ENCODE results near the gene MYLK.

Gene MYLK

GRCh38 chr3:123642182-123642956 lies 241.8 kb downstream of the MYLK start:
- peak; percentile 78 for DNase-seq (ENCODE audit: low spot score)

DNA sequence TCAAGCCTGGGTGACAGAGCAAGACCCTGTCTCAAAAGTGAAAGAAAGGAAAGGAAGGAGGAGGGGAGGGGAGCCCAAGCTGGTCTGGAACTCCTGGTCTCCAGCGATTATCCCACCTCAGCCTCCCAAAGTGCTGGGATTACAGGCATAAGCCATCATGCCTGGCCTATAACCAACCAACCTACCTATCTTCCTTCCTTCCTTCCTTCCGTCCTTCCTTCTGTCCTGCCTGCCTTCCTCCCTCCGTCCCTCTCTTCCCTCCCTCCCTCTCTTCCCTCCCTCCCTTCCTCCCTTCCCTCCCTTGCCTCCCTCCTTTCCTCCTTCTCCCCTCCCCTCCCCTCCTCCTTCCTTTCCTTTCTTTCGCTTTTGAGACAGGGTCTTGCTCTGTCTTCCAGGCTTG lies 242.6 kb downstream of the MYLK start:
- DNase-seq (ENCODE audit: low spot score) = no peak

DNA sequence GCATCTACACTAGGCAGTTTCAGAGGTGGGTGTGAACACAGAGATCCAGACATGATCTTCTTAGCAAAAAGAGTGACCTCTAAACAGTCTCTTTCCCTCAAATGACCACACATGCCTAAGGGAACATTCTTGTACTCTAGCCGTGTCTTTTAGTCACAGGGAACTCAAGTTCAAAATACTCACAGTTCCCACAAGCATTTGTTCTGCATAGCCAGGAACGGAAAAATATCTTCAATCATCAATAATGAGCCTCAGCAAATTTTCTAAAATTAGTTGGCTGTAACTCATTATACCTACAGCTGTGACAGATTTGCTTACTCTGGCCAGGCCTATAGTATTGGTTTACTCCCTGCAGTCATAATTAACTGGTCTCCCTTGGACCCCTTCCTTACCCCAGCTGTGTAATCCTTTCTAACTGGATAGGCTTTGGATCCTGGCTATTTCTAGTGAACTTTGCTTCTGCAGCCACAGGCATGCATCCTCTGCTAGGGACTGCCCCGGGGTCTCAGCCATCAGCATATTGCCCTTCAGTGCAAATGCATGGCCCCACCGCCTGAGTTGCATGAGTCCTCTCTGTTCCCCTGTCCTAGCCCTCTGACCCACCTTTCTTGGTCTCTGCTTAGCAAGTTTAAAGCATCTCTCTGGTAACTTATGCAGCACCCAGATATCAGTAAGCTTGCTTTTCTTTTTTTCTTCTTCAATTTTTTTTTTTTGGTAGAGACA lies 243.2 kb downstream of the MYLK start:
- no peak for DNase-seq (ENCODE audit: low spot score)

DNA sequence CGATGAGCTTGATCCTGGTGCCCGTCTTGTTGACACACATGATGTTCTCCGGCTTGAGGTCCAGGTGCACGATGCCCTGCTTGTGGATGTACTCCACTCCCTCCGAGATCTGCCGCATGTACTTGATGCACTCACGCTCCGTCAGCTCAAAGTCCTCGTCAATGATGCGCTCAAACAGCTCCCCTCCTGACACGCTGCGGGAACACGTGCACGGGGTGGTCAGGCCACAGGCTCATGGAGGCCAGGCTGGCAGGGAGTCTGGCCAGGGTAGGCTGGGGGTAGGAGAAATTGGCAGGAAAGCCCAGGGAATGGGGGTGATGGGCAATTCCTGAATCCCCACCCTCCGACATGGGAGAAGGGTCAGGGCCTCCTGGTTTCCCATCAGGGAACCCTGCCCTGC lies 243.8 kb downstream of the MYLK start:
- no peak for DNase-seq (ENCODE audit: low spot score)

DNA sequence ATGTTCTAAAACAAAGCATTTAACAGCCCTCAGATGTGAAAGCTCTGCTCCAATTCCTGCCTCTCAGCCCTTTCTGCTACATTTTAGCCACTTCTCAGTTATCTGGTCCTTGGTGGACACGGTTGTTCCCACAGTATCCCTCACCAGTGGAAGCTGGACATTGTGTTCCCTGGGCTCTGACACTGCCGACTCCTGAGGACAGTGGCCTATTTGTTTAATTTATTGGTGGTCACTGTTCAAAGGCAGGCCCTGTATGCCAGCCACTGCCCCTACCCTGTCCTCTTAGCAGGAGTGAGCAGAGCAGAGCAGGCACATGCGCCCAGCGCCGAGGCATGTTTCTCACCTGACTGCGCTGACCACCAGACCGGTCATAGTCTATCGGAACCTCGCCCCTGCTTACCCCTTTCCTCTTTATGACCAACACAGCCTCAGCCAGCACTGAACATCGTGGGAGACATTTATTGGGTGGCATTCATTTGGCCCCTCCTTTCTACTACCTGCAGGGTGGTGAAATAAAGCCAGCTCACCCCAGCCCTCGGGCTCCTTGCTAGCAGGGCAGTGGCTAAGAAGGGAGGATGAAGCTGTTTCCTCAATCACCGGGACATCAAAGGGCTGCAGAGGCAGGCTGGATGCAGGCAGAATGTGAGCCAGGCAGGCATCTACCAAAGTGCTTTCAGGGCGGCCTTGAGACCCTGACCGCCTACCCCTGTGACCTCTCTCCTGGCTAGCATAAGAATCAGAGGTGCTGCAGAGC lies 245.0 kb downstream of the MYLK start:
- no peak for DNase-seq (ENCODE audit: low spot score)

DNA sequence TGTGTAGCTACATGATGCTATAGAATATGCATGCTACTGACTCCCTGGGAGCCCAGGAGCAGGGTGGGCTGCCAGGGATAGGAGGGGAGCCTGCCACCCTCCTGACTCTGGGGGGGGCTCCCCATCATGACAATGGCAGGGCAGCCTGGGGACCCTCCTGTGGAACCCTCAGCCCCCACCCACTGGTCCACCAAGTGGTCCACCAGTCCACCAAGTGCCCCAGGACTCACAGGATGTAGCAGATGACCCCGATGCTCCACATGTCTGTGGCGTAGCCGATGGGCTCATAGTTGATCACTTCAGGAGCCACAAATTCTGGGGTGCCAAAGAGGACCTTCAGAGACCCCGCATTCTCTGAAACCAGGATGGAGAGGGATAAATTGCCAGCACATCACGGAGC lies 246.3 kb downstream of the MYLK start:
- DNase-seq (ENCODE audit: low spot score) = no peak

DNA sequence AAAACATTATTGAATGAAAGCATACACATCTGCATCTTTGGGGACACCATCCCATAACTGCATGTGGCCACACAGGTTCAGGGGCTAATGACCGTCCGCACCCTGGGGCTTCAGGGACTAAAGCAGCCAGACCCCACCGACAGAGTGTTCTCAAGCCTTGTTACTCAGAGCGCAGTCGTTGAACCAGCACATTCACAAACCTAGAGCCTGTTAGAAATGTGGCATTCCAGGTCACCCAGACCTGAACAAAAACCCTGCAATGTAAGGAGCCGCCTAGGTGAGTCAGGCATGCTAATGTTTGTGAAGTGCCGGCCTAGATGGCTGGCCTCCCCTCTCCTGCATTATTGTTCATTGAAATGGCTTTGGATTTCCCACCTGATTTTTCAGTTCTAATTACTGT lies 247.0 kb downstream of the MYLK start:
- DNase-seq (ENCODE audit: low spot score) = no peak

DNA sequence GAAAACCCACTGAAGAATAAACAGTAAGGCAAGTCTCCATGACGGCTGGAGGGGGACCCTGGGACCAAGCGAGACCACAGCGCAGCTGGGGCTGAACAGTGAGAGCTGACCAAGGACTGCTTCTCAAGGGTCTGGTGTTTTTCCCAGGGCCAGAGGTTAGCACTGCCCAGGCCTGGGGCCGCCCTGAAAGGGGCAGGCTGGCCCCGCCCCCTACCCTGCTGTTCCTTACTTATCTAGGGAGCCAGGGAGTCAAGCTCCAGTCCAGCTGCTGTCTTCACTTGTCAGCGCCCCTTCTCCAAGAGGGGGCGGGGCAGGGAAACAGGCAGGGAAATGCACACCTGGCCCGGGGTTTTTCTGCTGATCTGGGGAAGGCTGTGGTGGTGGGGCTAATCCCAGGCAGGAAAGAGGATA lies 247.7 kb downstream of the MYLK start:
- no peak for DNase-seq (ENCODE audit: low spot score)

- no peak for DNase-seq (ENCODE audit: low spot score)
Observed at GRCh38 chr3:123635717-123636116, 248.4 kb downstream of the MYLK start.

DNA sequence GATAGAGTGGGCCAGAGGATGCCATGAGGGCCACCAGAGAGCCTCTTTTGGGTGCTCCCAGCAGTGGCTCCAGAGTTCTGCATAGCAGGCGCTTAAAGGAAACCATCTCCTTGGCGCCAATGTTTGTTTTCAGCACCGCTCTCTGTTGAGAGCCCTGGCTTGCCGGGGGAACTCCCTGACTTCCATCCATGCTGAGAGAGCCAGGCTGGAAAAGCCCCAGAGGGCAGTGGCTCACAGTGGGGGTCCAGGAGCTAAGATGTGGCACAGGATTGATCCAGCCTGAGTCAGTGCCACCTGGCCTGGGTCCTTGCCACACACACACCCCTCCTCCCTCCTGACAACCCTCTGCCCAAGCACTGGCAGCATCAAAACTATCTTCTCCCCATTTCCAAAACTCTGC lies 248.9 kb downstream of the MYLK start:
- no peak for DNase-seq (ENCODE audit: low spot score)

DNA sequence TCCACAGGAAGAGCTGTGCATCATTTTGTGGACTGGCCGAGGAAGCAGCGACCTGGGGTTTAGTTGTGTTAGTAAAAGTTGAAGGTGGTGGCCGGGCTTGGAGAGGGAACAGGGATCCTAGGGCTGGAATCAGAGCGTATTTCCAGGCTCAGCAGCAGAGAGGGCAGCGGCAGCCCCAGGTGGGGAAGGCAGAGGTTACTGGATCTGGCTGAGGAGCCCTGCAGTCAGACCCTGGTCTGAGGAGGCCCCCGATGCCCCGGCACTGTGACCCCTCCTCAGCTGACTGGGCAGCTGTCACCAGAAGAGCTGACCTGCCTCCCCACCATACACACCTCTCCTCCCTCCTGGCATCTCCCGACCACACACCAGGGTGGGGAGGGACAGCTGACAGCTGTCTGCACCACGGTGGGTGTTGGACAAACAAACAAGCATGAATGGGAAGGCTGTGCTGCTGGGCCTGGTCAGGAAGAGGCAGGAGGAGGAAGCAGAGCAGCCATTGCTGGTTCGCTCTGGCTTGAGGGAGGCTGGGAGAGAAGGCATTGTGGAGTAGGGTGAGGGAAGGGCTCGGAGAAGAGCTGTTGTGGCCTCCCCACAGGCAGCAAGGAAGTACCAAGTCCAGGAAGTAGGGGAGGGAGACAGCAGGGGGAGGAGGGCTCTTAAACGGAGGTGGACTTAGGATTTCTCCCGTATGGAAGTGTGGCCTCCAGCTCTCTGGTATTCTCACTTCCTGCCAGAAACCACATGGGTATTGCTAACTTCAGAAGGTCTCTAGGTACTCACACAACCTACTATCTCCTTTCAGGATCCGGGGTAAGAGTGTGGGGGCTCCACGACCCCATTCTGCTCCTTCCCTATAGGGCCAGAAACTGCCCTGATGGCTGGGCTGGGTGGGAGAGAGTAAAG lies 249.7 kb downstream of the MYLK start:
- no peak for DNase-seq (ENCODE audit: low spot score)

DNA sequence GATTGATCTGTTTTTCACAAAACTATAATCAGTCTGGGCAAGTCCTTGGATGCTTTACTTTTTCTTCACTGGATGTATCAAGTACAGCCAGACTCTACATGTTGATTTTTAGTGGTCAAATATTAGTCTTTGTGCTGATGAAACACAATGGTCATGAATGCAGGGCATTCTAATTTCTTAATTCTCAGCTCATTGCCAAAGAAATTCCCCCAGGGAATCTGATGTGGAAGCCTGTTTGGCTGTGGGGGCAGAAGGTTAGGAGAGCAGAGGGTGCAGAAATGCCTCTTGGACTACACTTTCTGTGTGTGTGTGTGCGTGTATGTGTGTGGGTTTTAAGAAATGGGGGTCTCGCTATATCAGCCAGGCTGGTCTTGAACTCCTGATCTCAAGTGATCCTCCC lies 250.6 kb downstream of the MYLK start:
- DNase-seq (ENCODE audit: low spot score) = no peak

DNA sequence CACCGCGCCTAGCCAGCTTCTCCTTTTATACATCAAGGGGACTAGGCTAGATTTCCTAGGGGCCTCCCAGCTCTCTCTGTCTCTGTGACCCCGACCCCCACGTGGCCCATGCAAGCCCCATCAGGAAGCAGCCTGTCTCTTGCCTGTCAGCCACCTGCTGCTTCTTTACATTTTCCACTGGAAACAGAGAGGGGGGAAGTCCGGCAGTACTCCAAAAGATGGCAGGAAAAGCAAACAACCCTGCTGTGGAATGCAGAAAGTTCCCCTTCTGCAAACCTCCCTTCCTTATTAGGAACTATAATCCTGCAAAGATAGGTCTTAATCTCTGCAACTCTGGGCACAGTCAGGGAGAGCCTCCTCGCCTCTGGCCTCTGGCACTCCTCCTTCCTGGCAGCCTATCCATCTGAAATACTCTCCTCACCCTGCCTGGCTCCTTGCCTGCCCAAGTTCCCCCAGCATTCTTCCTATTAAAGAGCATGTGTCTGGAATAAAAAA lies 251.9 kb downstream of the MYLK start:
- DNase-seq (ENCODE audit: low spot score) = no peak

DNA sequence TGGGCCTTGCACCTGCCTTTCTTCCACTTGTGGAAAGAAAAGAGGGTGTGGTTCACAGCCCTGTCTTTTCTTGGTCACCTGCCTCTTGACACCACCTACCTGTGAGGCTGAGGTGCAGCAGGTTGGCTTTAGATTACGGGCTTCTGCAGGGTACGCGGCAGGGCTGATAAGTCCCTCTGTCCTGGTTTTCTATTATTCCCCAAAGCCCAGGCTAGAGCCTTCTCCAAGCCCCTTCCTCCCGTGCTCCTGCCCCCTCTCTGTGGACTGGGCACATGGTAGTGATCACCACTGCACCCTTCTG lies 254.4 kb downstream of the MYLK start:
- no peak for DNase-seq (ENCODE audit: low spot score)

GRCh38 chr3:123628996-123629746 lies 255.0 kb downstream of the MYLK start:
- DNase-seq (ENCODE audit: low spot score) = no peak

GRCh38 chr3:123627673-123628670 lies 256.2 kb downstream of the MYLK start:
- DNase-seq (ENCODE audit: low spot score) = no peak

DNA sequence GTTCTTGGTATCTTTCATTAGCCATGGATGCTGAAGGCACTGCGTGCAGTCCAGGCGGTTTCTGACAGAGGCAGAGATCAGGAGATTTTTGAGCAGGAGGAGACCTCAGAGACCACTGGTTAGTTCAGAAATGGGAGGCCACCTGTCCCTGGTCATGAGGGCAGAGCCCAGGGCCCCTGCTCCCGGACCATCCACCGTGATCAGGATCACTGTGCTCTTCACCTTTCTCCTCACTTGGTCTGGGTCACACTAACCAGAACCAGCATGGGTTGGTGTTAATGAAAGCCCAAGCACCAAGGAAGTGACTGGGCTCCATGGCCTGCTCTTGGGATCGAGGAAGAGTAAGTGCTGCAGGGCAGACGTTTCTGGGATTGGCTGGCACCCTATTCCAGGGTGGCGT lies 257.3 kb downstream of the MYLK start:
- no peak for DNase-seq (ENCODE audit: low spot score)

GRCh38 chr3:123624302-123624701 lies 259.8 kb downstream of the MYLK start:
- DNase-seq (ENCODE audit: low spot score) = no peak

DNA sequence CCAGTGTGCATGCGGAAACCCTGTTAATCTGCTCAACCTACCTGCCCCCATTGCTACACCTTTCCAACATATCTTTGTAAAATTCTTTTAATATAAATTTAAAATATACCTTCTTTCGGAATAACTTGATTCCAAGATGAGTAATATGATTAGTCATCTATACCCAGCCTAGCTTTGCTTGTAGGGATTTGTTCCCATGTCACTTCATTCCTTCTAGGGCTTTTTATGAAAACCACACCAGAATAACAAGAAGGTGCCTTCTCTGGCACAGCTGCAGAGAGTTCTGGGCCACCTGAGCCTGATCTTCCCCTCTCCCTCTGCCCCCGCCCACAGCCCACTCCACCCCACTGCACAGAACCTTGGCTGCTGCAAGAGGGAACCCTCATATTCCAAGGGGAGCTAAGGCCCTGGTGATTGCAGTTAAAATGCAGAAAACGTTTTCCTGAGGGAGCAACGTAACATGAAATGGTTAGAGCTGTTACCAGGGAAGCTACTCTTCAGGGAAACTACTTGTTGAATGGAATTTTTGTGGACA lies 260.7 kb downstream of the MYLK start:
- no peak for DNase-seq (ENCODE audit: low spot score)

DNA sequence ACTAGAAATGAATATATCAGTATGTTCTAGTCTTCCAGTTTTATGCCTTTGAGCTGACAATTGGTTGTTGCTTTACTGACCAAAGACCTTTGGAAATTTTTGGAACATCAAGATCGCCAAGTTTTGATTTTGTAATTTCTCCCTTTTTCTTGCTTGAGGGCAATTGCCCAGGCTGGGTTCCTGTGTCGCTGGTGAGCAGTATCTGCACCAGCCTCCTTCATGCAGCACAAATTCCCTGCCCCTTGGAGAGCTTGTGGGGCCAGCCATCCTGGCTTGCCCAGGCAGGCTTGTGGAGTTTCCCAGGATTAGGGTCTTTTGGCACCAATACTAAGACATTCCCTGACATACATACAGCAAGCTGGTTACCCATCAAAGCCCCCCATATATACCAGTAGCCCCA lies 261.4 kb downstream of the MYLK start:
- no peak for DNase-seq (ENCODE audit: low spot score)

Data from germinal center (tissue), 1 donor.